Body of pancreas (tissue), 4 donors: ENCODE results near the gene C1QTNF4. TPM values are rescaled to one million over a fixed set of nuclear protein-coding genes. Genes with fewer than 3 reads are reported as not detected.
A peak's percentile ranks its signal among the peaks of the same experiment; 100 is the strongest.
"Not testable (repeated sequence)": the region's sequence is repeated elsewhere in the genome, so short reads cannot be mapped to it uniquely, and the experiment has no call there.

Source experiments
- ATAC-seq: fragments of 150-250 bp; one replicate; pipeline ENCODE4 v1.9.1; 2016
- DNase-seq, 4 donors: peaks; one replicate each; pipeline ENCODE4 v3.0.0-alpha.2; 2019
- H3K27ac ChIP-seq, 4 donors: fragments of 200-600 bp; sonication (generic); 1 replicate in 3 of 4; 2 replicates in 1 of 4; pipeline versions ENCODE4 v1.5.1 to v1.6.1; 2016 to 2019; ENCODE audit warnings: mild to moderate bottlenecking in 1 of 4, mixed read lengths in 1 of 4, moderate library complexity in 1 of 4
- H3K27me3 ChIP-seq, 2 donors: fragments of 200-600 bp; sonication (generic); one replicate each; pipeline ENCODE4 v1.6.0; 2016; ENCODE audit warnings: mild to moderate bottlenecking in 1 of 2
- H3K36me3 ChIP-seq, 2 donors: fragments of 200-600 bp; sonication (generic); replicated peaks in 1 of 2; 2 replicates each; pipeline ENCODE4 v1.5.1; 2016; ENCODE audit warnings: low read depth in 2 of 2; ENCODE audit not compliant: insufficient read depth in 1 of 2
- H3K4me1 ChIP-seq: fragments of 200-600 bp; sonication (generic); one replicate; pipeline ENCODE4 v1.6.0; 2016
- H3K4me3 ChIP-seq, 2 donors: fragments of 200-600 bp; sonication (generic); 1 replicate in 1 of 2; 2 replicates in 1 of 2; pipeline ENCODE4 v1.5.1; 2016 to 2019
- H3K9me3 ChIP-seq, 3 donors: fragments of 200-600 bp; sonication (generic); 1 replicate in 2 of 3; 2 replicates in 1 of 3; pipeline ENCODE4 v1.5.1; 2016
- CTCF ChIP-seq, 7 experiments: fragments of 450-650 bp in 4 of 7; fragments of 200-600 bp in 3 of 7; sonication (generic) in 3 of 7; IDR thresholded peaks; one replicate each; pipeline ENCODE4 v1.5.1; 2016 to 2019; ENCODE audit warnings: antibody characterized with exemption in 7 of 7
- POLR2A ChIP-seq, 3 donors: fragments of 450-650 bp; IDR thresholded peaks; one replicate each; pipeline ENCODE4 v1.6.1; 2016; ENCODE audit warnings: antibody characterized with exemption in 3 of 3, mild to moderate bottlenecking in 2 of 3
- WGBS, 2 donors: methylation state at CpG; one replicate each; pipeline ENCODE4 v1.1.5; 2017; 5-methylcytosine and 5-hydroxymethylcytosine counted together
- intact Hi-C: fragments of 100-400 bp; cut with DNase I; formaldehyde crosslinking; loops from one replicate; pipeline ENCODE4 v1.15.1; 2023
- total RNA-seq, 2 donors: library from RNA; depleted of rRNA; stranded (reverse); fragments of >200 nt; gene quantifications; one replicate each; pipeline ENCODE4 v1.1.0, GENCODE V29; 2016

C1QTNF4 gene
- 1 to 10 TPM in 1 of 2 donors, under 1 TPM in 1; 0.33 to 1.8 TPM for total RNA-seq

GRCh38 chr11:47593934-47594855 is at the start of gene C1QTNF4:
Gene C1QTNF4 (minus strand): TSS chr11:47594411. CDS start chr11:47590810, 3,601 bp downstream.
- ATAC-seq (peak; percentile 28), DNase-seq (no peak)
- Histone ChIP-seq H3K27me3 (peaks cover 0 to 29% of the 10 kb centered on the region in 2 donors), H3K4me3 (no peak within 1 kb of the TSS), H3K4me1 (peaks cover 13% of the 10 kb centered on the region), H3K27ac (no peak within 1 kb of the TSS), H3K36me3 (no peaks in the 10 kb centered on the region), H3K9me3 (no peaks in the 10 kb centered on the region)
- TF ChIP-seq POLR2A (IDR thresholded peaks at IDR 0.05) (no peak), CTCF (IDR thresholded peaks at IDR 0.05) (no peak)
- WGBS, 2 donors, result 4 to 11% methylated on average over 22 to 32 of the region's 48 CpGs
- intact Hi-C loops, result no loop called here

DNA sequence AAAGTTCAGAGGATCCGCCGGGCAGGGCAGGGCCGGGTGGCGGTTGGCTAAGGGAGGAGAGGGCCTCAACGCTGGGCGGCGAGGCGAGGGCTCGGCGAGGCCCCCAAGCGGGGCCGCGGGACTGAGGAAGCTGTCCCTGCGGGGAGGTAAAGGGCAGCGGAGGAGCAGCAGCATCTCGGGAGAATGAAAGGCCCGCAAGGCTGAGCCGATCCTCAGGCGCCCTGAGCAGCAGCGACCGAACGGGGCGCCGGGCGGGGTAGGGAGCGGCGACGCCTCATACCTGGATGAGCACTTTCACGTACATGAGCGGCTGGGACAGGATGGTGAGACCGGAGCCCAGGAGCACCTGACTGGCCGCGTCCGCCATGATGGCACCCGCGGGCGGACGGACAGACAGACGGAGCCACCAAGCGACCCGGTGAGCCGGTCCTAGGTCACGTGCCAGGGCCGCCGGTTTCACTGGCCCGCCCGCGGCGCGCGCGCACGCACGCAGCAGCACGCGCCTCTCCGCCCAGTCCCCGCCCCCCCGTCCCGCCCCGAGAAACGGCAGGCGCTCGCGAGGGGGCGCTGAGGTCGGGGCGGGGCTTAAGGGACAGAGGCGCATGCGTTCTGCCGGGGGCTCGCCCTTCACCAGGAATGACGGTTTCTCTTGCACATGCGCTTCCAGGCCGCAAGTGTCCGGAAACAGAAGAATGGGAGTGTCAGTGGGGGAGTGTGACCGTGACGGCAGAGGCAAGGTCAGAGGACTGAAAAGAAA is 48.1 kb upstream of the C1QTNF4 start, which contains the start of gene MTCH2:
Gene MTCH2, minus strand, starts transcription at position 461 of the 757 bp plus-strand sequence. Its CDS starts 94 bp downstream, at position 367.
- WGBS, 2 donors, result 0 to 2% methylated on average over 27 to 71 of the region's 78 CpGs
- ATAC-seq (peak; percentile 99), DNase-seq (peak; percentile 96 to 97 (median 96))
- Histone ChIP-seq H3K4me1 (peaks cover 20% of the 10 kb centered on the region), H3K36me3 (peaks cover 0 to 1% of the 10 kb centered on the region in 2 donors), H3K27ac (peak within 1 kb of the TSS; percentile 82 to 91 (median 89)), H3K27me3 (no peaks in the 10 kb centered on the region), H3K4me3 (peak within 1 kb of the TSS; percentile 59), H3K9me3 (no peaks in the 10 kb centered on the region)
- intact Hi-C loops, result loop anchor here (10.0 kb wide), 1 partner anchor 73 kb away; the partner anchor contains the start of gene AGBL2
- peak; percentile 67 to 87 (median 84) for TF ChIP-seq POLR2A (IDR thresholded peaks at IDR 0.05)
- peak in 6 of 7 experiments; percentile 25 to 55 (median 40) for TF ChIP-seq CTCF (IDR thresholded peaks at IDR 0.05)

DNA sequence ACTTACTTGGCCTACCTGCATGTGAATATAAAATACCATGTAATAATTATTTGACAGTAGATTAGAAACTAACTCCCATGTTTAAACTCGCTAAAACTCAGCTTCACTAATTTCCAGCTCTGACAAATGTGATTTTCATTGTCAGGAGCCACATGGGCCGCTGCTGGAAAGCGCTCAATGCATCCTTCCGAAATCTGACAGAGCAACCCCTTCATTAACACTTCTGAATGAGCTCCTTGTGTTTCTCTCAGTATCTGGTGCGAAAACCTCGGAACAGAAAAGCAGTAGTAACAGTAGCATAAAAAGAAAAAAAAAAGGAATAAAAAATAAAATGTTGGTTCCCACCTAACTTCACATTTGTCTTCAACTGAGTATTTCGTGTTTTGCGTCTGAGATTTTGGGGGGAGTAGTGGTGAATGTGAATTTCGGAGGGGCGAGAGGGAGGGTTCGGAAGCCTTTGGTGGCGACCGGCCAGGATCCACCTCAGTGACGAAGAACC is 47.4 kb upstream of the C1QTNF4 start:
- peak overlapping the region; percentile 82 to 91 (median 89) for H3K27ac ChIP-seq
- peaks cover 20% of the 10 kb centered on the region for H3K4me1 ChIP-seq
- no peaks in the 10 kb centered on the region for H3K27me3 ChIP-seq
- H3K9me3 ChIP-seq, result no peaks in the 10 kb centered on the region
- peak overlapping the region; percentile 59 for H3K4me3 ChIP-seq
- intact Hi-C loops, result loop anchor here (10.0 kb wide), 1 partner anchor 73 kb away; the partner anchor contains the start of gene AGBL2
- ATAC-seq (no peak), DNase-seq (no peak)
- TF ChIP-seq CTCF (IDR thresholded peaks at IDR 0.05) (no peak), POLR2A (IDR thresholded peaks at IDR 0.05) (no peak)
- 5 to 6% methylated on average over 13 to 14 of the region's 14 CpGs for whole genome bisulfite sequencing, 2 donors
- H3K36me3 ChIP-seq, result peaks cover 0 to 1% of the 10 kb centered on the region in 2 donors

DNA sequence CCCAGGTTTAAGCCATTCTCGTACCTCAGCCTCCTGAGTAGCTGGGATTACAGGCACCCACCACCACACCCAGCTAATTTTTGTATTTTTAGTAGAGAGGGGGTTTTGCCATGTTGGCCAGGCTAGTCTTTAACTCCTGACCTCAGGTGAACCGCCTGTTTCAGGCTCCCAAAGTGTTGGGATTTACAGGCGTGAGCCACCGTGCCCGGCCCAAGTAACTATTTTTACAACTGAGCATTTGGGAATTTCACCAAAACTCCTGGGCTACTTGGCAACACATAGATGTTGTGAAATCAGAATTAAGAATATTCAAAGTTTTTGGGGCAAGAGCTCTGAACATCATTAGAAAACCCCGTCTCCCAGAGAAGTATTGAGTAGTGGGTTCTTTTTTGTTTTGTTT is 46.3 kb upstream of the C1QTNF4 start:
- H3K27me3 ChIP-seq, H3K27ac ChIP-seq, H3K4me3 ChIP-seq, H3K36me3 ChIP-seq, H3K9me3 ChIP-seq, ATAC-seq, DNase-seq: not testable (repeated sequence)
- 89 to 97% methylated on average over 5 to 6 of the region's 6 CpGs for WGBS, 2 donors
- H3K4me1 ChIP-seq, result peaks cover 20% of the 10 kb centered on the region
- intact Hi-C loops, result loop anchor here (10.0 kb wide), 1 partner anchor 74 kb away; the partner anchor contains the start of gene AGBL2

DNA sequence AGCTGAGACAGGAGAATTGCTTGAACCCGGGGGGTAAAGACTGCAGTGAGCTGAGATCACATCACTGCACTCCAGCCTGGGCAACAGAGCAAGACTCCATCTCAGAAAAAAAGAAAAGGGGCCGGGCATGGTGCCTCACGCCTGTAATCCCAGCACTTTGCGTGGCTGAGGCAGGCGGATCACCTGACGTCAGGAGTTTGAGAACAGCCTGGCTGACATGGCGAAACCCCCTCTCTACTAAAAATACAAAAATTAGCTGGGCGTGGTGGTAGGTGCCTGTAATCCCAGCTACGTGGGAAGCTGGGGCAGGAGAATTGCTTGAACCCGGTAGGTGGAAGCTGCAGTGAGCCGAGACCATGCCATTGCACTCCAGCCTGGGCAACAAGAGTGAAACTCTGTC is 42.1 kb upstream of the C1QTNF4 start:
- ATAC-seq, H3K27ac ChIP-seq, intact Hi-C loops, DNase-seq, H3K9me3 ChIP-seq, H3K27me3 ChIP-seq, H3K4me3 ChIP-seq, H3K4me1 ChIP-seq: not testable (repeated sequence)
- WGBS, 2 donors, result 96 to 97% methylated on average over 10 to 11 of the region's 11 CpGs
- peaks cover 0 to 13% of the 10 kb centered on the region in 2 donors for H3K36me3 ChIP-seq
